ENCODE results near the gene MT1G. TPM values are rescaled to one million over a fixed set of nuclear protein-coding genes. Genes with fewer than 3 reads are reported as not detected.

Gene MT1G
- total RNA-seq, 2 donors from 2014 or later = 34.7 TPM; not detected in 1

GRCh38 chr16:56636616-56637413 is 31.1 kb downstream of the MT1G start:
- H3K9me3 ChIP-seq = no peaks in the 10 kb centered on the region
- H3K4me3 ChIP-seq = no peak overlapping the region
- H3K27me3 ChIP-seq (replicated peaks; ENCODE audit: insufficient read depth) = no peaks in the 10 kb centered on the region
- H3K36me3 ChIP-seq = no peaks in the 10 kb centered on the region
- H3K27ac ChIP-seq = no peak overlapping the region
- peaks cover 5 to 37% of the 10 kb centered on the region in 2 donors for H3K4me1 ChIP-seq (ENCODE audit: control insufficient read depth in 1 of 2, low read depth in 2 of 2)
- ATAC-seq (ENCODE audit: insufficient number of reproducible peaks, low FRiP score, low read depth) (no peak), DNase-seq (ENCODE audit: low spot score) (no peak)
- TF ChIP-seq CTCF (IDR thresholded peaks at IDR 0.05) = no peak

- no peak for DNase-seq (ENCODE audit: low spot score)
- TF ChIP-seq CTCF (IDR thresholded peaks at IDR 0.05) = no peak
- no peaks in the 10 kb centered on the region for H3K9me3 ChIP-seq
- no peak overlapping the region for H3K27ac ChIP-seq
- no peaks in the 10 kb centered on the region for H3K27me3 ChIP-seq (replicated peaks; ENCODE audit: insufficient read depth)
- H3K36me3 ChIP-seq = no peaks in the 10 kb centered on the region
- peaks cover 5 to 37% of the 10 kb centered on the region in 2 donors for H3K4me1 ChIP-seq (ENCODE audit: control insufficient read depth in 1 of 2, low read depth in 2 of 2)
- H3K4me3 ChIP-seq = peak overlapping the region; percentile 24
- no peak for ATAC-seq (ENCODE audit: insufficient number of reproducible peaks, low FRiP score, low read depth)
These were observed 32.4 kb downstream of the MT1G start for GRCh38 chr16:56635441-56635967.

GRCh38 chr16:56634715-56635440 is 33.0 kb downstream of the MT1G start:
- Histone ChIP-seq H3K36me3 (no peaks in the 10 kb centered on the region), H3K4me3 (peak overlapping the region; percentile 24), H3K27me3 (replicated peaks; ENCODE audit: insufficient read depth) (no peaks in the 10 kb centered on the region), H3K27ac (no peak overlapping the region), H3K4me1 (ENCODE audit: control insufficient read depth in 1 of 2, low read depth in 2 of 2) (peaks cover 5 to 37% of the 10 kb centered on the region in 2 donors), H3K9me3 (no peaks in the 10 kb centered on the region)
- DNase-seq (ENCODE audit: low spot score) = no peak
- ATAC-seq (ENCODE audit: insufficient number of reproducible peaks, low FRiP score, low read depth) = no peak
- TF ChIP-seq CTCF (IDR thresholded peaks at IDR 0.05) = no peak

GRCh38 chr16:56633535-56633934 is 34.3 kb downstream of the MT1G start:
- ATAC-seq (ENCODE audit: insufficient number of reproducible peaks, low FRiP score, low read depth) (no peak), DNase-seq (ENCODE audit: low spot score) (no peak)
- H3K36me3 ChIP-seq = no peaks in the 10 kb centered on the region
- peaks cover 5 to 30% of the 10 kb centered on the region in 2 donors for H3K4me1 ChIP-seq (ENCODE audit: control insufficient read depth in 1 of 2, low read depth in 2 of 2)
- no peak for TF ChIP-seq CTCF (IDR thresholded peaks at IDR 0.05)
- H3K27ac ChIP-seq = peak overlapping the region; percentile 85 to 86
- H3K27me3 ChIP-seq (replicated peaks; ENCODE audit: insufficient read depth) = no peaks in the 10 kb centered on the region
- H3K4me3 ChIP-seq = peak overlapping the region; percentile 77
- H3K9me3 ChIP-seq = no peaks in the 10 kb centered on the region

GRCh38 chr16:56632848-56633365 is 35.0 kb downstream of the MT1G start:
- Histone ChIP-seq H3K36me3 (no peaks in the 10 kb centered on the region), H3K4me1 (ENCODE audit: control insufficient read depth in 1 of 2, low read depth in 2 of 2) (peaks cover 5 to 26% of the 10 kb centered on the region in 2 donors), H3K27ac (peak overlapping the region; percentile 85 to 86), H3K4me3 (peak overlapping the region; percentile 77), H3K9me3 (no peaks in the 10 kb centered on the region), H3K27me3 (replicated peaks; ENCODE audit: insufficient read depth) (no peaks in the 10 kb centered on the region)
- TF ChIP-seq CTCF (IDR thresholded peaks at IDR 0.05) = no peak
- DNase-seq (ENCODE audit: low spot score) (no peak), ATAC-seq (ENCODE audit: insufficient number of reproducible peaks, low FRiP score, low read depth) (no peak)

All from thoracic aorta (tissue), 2 donors.